GM12878 (cell line): ENCODE results near the gene B3GNT4. TPM values are rescaled to one million over a fixed set of nuclear protein-coding genes. Genes with fewer than 3 reads are reported as not detected.

ENCODE experiments used
- ATAC-seq: fragments of 200-7000 bp; cut with Tn5 transposase; 3 replicates; pipeline ENCODE4 v1.9.1; 2020; ENCODE audit warnings: mild to moderate bottlenecking, moderate library complexity
- BruUV-seq: library from RNA; stranded (reverse); fragments of 400-500 nt; replicated peaks from 2 replicates; lab custom pipeline; 2021; lab: Mats Ljungman, UMichigan
- CTCF ChIA-PET: fragments of 300-600 bp; sonication (Branson Sonifier 250); formaldehyde crosslinking; extraction: SDS; loops from one replicate; lab custom pipeline; 2021; ENCODE audit warnings: inconsistent platforms; lab: Yijun Ruan, JAX
- POLR2A ChIA-PET: fragments of 350-600 bp; formaldehyde crosslinking; extraction: SDS; loops from one replicate; lab custom pipeline; 2021; ENCODE audit warnings: inconsistent platforms; lab: Charles Lee
- RAD21 ChIA-PET: fragments of 300-600 bp; sonication (Branson Sonifier 250); formaldehyde crosslinking; loops from one replicate; lab custom pipeline; 2023; ENCODE audit warnings: antibody characterized with exemption; ENCODE audit not compliant: unreplicated experiment; lab: Charles Lee
- SMC1A ChIA-PET: fragments of 300-600 bp; sonication (Branson Sonifier 250); formaldehyde crosslinking; loops from one replicate; lab custom pipeline; 2023; ENCODE audit not compliant: unreplicated experiment, uncharacterized antibody; lab: Charles Lee
- DNase-seq: peaks from one replicate; pipeline ENCODE4 v3.0.0-alpha.2; 2011; ENCODE audit warnings: low read depth, low spot score
- FAIRE-seq: peaks from 3 replicates; lab custom pipeline; 2011; peaks lifted over from hg19 to GRCh38; lab: Jason Lieb, UNC
- H2AFZ ChIP-seq: 2 replicates; pipeline ENCODE4 v1.6.0; 2011; ENCODE audit warnings: low read depth, low read length, control low read depth; ENCODE audit not compliant: control insufficient read depth
- H3K27ac ChIP-seq: 2 replicates; pipeline ENCODE4 v1.5.1; 2011; ENCODE audit warnings: control low read depth; ENCODE audit not compliant: control insufficient read depth, insufficient read depth
- H3K27me3 ChIP-seq, 2 experiments: replicated peaks in 1 of 2; 2 replicates each; pipeline versions ENCODE4 v1.6.0 to v1.6.1; 2011; ENCODE audit warnings: low read length in 1 of 2; ENCODE audit not compliant: control insufficient read depth in 2 of 2, insufficient read depth in 2 of 2
- H3K36me3 ChIP-seq, 2 experiments: 2 replicates each; pipeline ENCODE4 v1.5.1; 2011; ENCODE audit warnings: low read length in 1 of 2; ENCODE audit not compliant: control insufficient read depth in 2 of 2, insufficient read depth in 2 of 2
- H3K4me1 ChIP-seq: 2 replicates; pipeline ENCODE4 v1.6.1; 2011; ENCODE audit warnings: mild to moderate bottlenecking, low read length, moderate library complexity, mixed read lengths; ENCODE audit not compliant: control insufficient read depth, insufficient read depth
- H3K4me2 ChIP-seq: 2 replicates; pipeline ENCODE4 v1.6.0; 2011; ENCODE audit warnings: control low read depth; ENCODE audit not compliant: control insufficient read depth, insufficient read depth
- H3K4me3 ChIP-seq: fragments of 200-600 bp; sonication (generic); 2 replicates; pipeline ENCODE4 v1.5.1; 2016
- H3K79me2 ChIP-seq: 2 replicates; pipeline ENCODE4 v1.6.0; 2011; ENCODE audit warnings: low read length; ENCODE audit not compliant: control insufficient read depth, insufficient read depth
- H3K9ac ChIP-seq: 2 replicates; pipeline ENCODE4 v1.8.0; 2011; ENCODE audit warnings: low read length, control low read depth, mixed read lengths; ENCODE audit not compliant: control insufficient read depth, insufficient read depth
- H3K9me3 ChIP-seq: replicated peaks from 3 replicates; pipeline ENCODE4 v1.5.1; 2011; ENCODE audit warnings: mild to moderate bottlenecking, low read length; ENCODE audit not compliant: control insufficient read depth, insufficient read depth
- H4K20me1 ChIP-seq: 2 replicates; pipeline ENCODE4 v1.6.0; 2011; ENCODE audit not compliant: control insufficient read depth, insufficient read depth
- ETV6 ChIP-seq, 2 experiments: fragments of 450-650 bp in 1 of 2; IDR thresholded peaks in 1 of 2; conservative IDR thresholded peaks in 1 of 2; 2 replicates each; pipeline ENCODE4 v1.6.1; 2014; ENCODE audit warnings: antibody characterized with exemption in 1 of 2, borderline replicate concordance in 1 of 2, low read depth in 1 of 2, mild to moderate bottlenecking in 1 of 2, moderate library complexity in 1 of 2
- LARP7 ChIP-seq: fragments of 450-650 bp; IDR thresholded peaks from 2 replicates; pipeline ENCODE4 v1.6.1; 2017; ENCODE audit warnings: mild to moderate bottlenecking
- MAX ChIP-seq: IDR thresholded peaks from 2 replicates; pipeline ENCODE4 v1.6.1; 2012; ENCODE audit warnings: low read depth, low read length, improper control_type of control experiment
- MEF2A ChIP-seq: IDR thresholded peaks from 2 replicates; pipeline ENCODE4 v1.6.1; 2011; ENCODE audit warnings: low read depth, mild to moderate bottlenecking, low read length, moderate library complexity; ENCODE audit not compliant: insufficient read depth
- NFYA ChIP-seq: IDR thresholded peaks from 2 replicates; pipeline ENCODE4 v1.6.1; 2011; ENCODE audit warnings: low read depth, mild to moderate bottlenecking, low read length, improper control_type of control experiment, borderline replicate concordance
- NKRF ChIP-seq: fragments of 450-650 bp; conservative IDR thresholded peaks from 2 replicates; pipeline ENCODE4 v1.6.1; 2017; ENCODE audit warnings: mild to moderate bottlenecking, moderate library complexity
- POLR2AphosphoS5 ChIP-seq: IDR thresholded peaks from 2 replicates; pipeline ENCODE4 v1.6.1; 2011; ENCODE audit warnings: mild to moderate bottlenecking, low read length, inconsistent platforms
- POU2F2 ChIP-seq: IDR thresholded peaks from 3 replicates; pipeline ENCODE4 v1.6.1; 2011; ENCODE audit warnings: low read depth, mild to moderate bottlenecking, low read length, borderline replicate concordance
- PRDM15 ChIP-seq: fragments of 450-650 bp; formaldehyde crosslinking; IDR thresholded peaks from 2 replicates; pipeline ENCODE4 v1.4.0; 2020; ENCODE audit warnings: mild to moderate bottlenecking, moderate library complexity
- WGBS: methylation state at CpG from one replicate; pipeline ENCODE4 v1.1.6; 2016; ENCODE audit warnings: low lambda C conversion rate; ENCODE audit not compliant: insufficient replicate concordance, insufficient coverage; ENCODE audit errors: missing lambda C conversion rate; 5-methylcytosine and 5-hydroxymethylcytosine counted together
- in situ Hi-C: fragments of 300-500 bp; cut with MboI; formaldehyde crosslinking; loops from 9 replicates; pipeline ENCODE4 v1.14.3; 2018; ENCODE audit warnings: mixed read lengths
- intact Hi-C: fragments of 100-400 bp; cut with micrococcal nuclease; formaldehyde crosslinking; loops from one replicate; pipeline ENCODE4 v1.14.2; 2022; ENCODE audit not compliant: unreplicated experiment
- polyA plus RNA-seq, 11 experiments: library from polyadenylated mRNA; depleted of rRNA in 4 of 11; unstranded in 6 of 11; stranded (reverse) in 5 of 11; fragments of >200 nt; fragmentation: Nextera tagmentation in 4 of 11; fragmentation: Illumina TruSeq in 1 of 11; extraction: Ambion mirVana in 4 of 11; extraction: Trizol in 1 of 11; gene quantifications; 1 replicate in 1 of 11; 2 replicates in 10 of 11; pipeline versions ENCODE4 v1.2.1 to v1.2.3, GENCODE V29; 2011 to 2016; ENCODE audit warnings: inconsistent platforms in 2 of 11, missing spikeins in 2 of 11, low read depth in 1 of 11
- total RNA-seq, 4 experiments: library from RNA; depleted of rRNA in 3 of 4; stranded (reverse); fragments of >200 nt in 3 of 4; fragmentation: Illumina TruSeq in 1 of 4; extraction: Trizol in 1 of 4; gene quantifications; 2 replicates each; pipeline versions ENCODE4 v1.2.1 to v1.2.3, GENCODE V29; 2013 to 2021

The B3GNT4 gene
- total and polyA plus RNA-seq, 10 of the 15 experiments (the other 5 are each of a cell fraction or from before 2014, with no cell fraction given) = 0.04 to 0.95 (median 0.88) TPM; not detected in 7

- TF ChIP-seq PRDM15 (CRISPR knock-in tag) = no peak
- peak; percentile 31; the same call in 1 of the 2 replicates for TF ChIP-seq POLR2AphosphoS5
- TF ChIP-seq, all 136 proteins: peak for 1
These were observed 2.8 kb downstream of the B3GNT4 start (continued) for GRCh38 chr12:122206111-122206881.

GRCh38 chr12:122206976-122207375 is 3.5 kb downstream of the B3GNT4 start:
- no peak overlapping the region for H2AFZ ChIP-seq
- CTCF ChIA-PET = no interaction called here
- no peaks in the 10 kb centered on the region; the same call in 2 of the 3 replicates for H3K9me3 ChIP-seq
- H3K27me3 ChIP-seq = peaks cover 0 to 5% of the 10 kb centered on the region in 2 experiments; a peak in 3 of 4 replicates
- H3K4me3 ChIP-seq = no peak overlapping the region
- DNase-seq = no peak
- RAD21 ChIA-PET = no interaction called here
- H3K79me2 ChIP-seq = no peaks in the 10 kb centered on the region
- H3K27ac ChIP-seq = no peak overlapping the region
- intact Hi-C loops (no loop called here), in situ Hi-C loops (no loop called here)
- FAIRE-seq = no peak
- TF ChIP-seq MAX (no peak), POU2F2 (no peak), MEF2A (no peak), NFYA (no peak), LARP7 (no peak), NKRF (no peak), ETV6 (conservative IDR thresholded peaks at IDR 0.05 in 1 of 2, IDR thresholded peaks at IDR 0.05 in 1 of 2; ENCODE audit: borderline replicate concordance in 1 of 2, low read depth in 1 of 2) (no peak)
- H3K9ac ChIP-seq = no peak overlapping the region
- BruUV-seq = no TSS peak
- SMC1A ChIA-PET = no interaction called here
- POLR2A ChIA-PET = no interaction called here
- H3K4me2 ChIP-seq = no peak overlapping the region
- H3K4me1 ChIP-seq = no peaks in the 10 kb centered on the region
- WGBS = 88% methylated on average over 8 of the region's 8 CpGs
- ATAC-seq = no peak
- no peaks in the 10 kb centered on the region; the same call in 1 of the 2 replicates for H4K20me1 ChIP-seq
- H3K36me3 ChIP-seq = peaks cover 10 to 11% of the 10 kb centered on the region in 2 experiments; a peak in 3 of 4 replicates
